ENCODE data around the gene CHKB. TPM values are rescaled to one million over a fixed set of nuclear protein-coding genes. Genes with fewer than 3 reads are reported as not detected.

The CHKB gene
- total and polyA plus RNA-seq, 10 of the 15 experiments (the other 5 are each of a cell fraction or from before 2014, with no cell fraction given) = 10.0 to 93.9 (median 57.0) TPM

- peak; percentile 15 for TF ChIP-seq BCL3 (IDR thresholded peaks at IDR 0.05; ENCODE audit: borderline replicate concordance, insufficient read depth, low read depth, low read length, poor library complexity, severe bottlenecking)
- peak; percentile 83 for TF ChIP-seq ZNF217 (IDR thresholded peaks at IDR 0.05)
- 0 out of 2 replicates have a peak, but pooled peaks have one; percentile 57 for TF ChIP-seq LARP7 (IDR thresholded peaks at IDR 0.05)
- peak; percentile 76 for TF ChIP-seq NR2F1 (conservative IDR thresholded peaks at IDR 0.05)
- no peak for TF ChIP-seq HSF1 (IDR thresholded peaks at IDR 0.05; ENCODE audit: low read depth, low read length)
- TF ChIP-seq STAT1 (conservative IDR thresholded peaks at IDR 0.05) = 0 out of 2 replicates have a peak, but pooled peaks have one; percentile 18
- peak; percentile 52; the same call in 1 of the 2 replicates for TF ChIP-seq TCF3 (IDR thresholded peaks at IDR 0.05; ENCODE audit: borderline replicate concordance, insufficient read depth, low read depth, low read length)
- peak; percentile 62 to 76 (median 72) for TF ChIP-seq CTCF (IDR thresholded peaks at IDR 0.05 in 2 of 3, conservative IDR thresholded peaks at IDR 0.05 in 1 of 3; ENCODE audit: control insufficient read depth in 2 of 3, extremely low read depth in 1 of 3, insufficient read depth in 1 of 3, low read depth in 3 of 3, low read length in 3 of 3)
- peak; percentile 86 for TF ChIP-seq IKZF1 (conservative IDR thresholded peaks at IDR 0.05)
- 0 out of 2 replicates have a peak, but pooled peaks have one; percentile 41 for TF ChIP-seq MXI1 (IDR thresholded peaks at IDR 0.05; ENCODE audit: low read depth, low read length)
- peak; percentile 28 to 51; a peak in 2 of 4 replicates for TF ChIP-seq IKZF2 (IDR thresholded peaks at IDR 0.05)
- TF ChIP-seq BHLHE40 (IDR thresholded peaks at IDR 0.05; ENCODE audit: borderline replicate concordance in 1 of 2, low read depth in 2 of 2, low read length in 1 of 2) = peak in 1 of 2 experiments; percentile 68; a peak in 2 of 4 replicates
- TF ChIP-seq ATF2 (IDR thresholded peaks at IDR 0.05; ENCODE audit: low read length) = no peak
- TF ChIP-seq PAX5 (IDR thresholded peaks at IDR 0.05; ENCODE audit: borderline replicate concordance, low read depth, low read length) = peak; percentile 77; the same call in 1 of the 2 replicates
- TF ChIP-seq SUPT20H (IDR thresholded peaks at IDR 0.05; ENCODE audit: borderline replicate concordance, control insufficient read depth, low read depth, low read length) = no peak
- TF ChIP-seq REST (IDR thresholded peaks at IDR 0.05; ENCODE audit: low read depth, low read length) = no peak
Measured at GRCh38 chr22:50544078-50544745, 38.4 kb downstream of the CHKB start (continued).

Data from GM12878 (cell line).